Calu3 (cell line): ENCODE data around the gene ATF7IP2. TPM values are rescaled to one million over a fixed set of nuclear protein-coding genes. Genes with fewer than 3 reads are reported as not detected.

ENCODE experiments used
- BruUV-seq: library from RNA; stranded (reverse); fragments of 400-500 nt; replicated peaks from 2 replicates; lab custom pipeline; 2021; lab: Mats Ljungman, UMichigan
- CTCF ChIA-PET: fragments of 300-600 bp; sonication (Branson Sonifier 250); formaldehyde crosslinking; loops from one replicate; lab custom pipeline; 2022; ENCODE audit warnings: antibody characterized with exemption; lab: Charles Lee
- DNase-seq: peaks from one replicate; pipeline ENCODE4 v3.0.0; 2022
- H3K27ac Mint-ChIP-seq: one replicate; pipeline ENCODE4 v1.8.0; 2022; ENCODE audit warnings: mixed read lengths; ENCODE audit not compliant: unreplicated experiment
- H3K27me3 Mint-ChIP-seq: one replicate; pipeline ENCODE4 v1.8.0; 2022; ENCODE audit warnings: mixed read lengths; ENCODE audit not compliant: unreplicated experiment
- H3K36me3 Mint-ChIP-seq: one replicate; pipeline ENCODE4 v1.8.0; 2022; ENCODE audit warnings: mild to moderate bottlenecking, moderate library complexity, mixed read lengths; ENCODE audit not compliant: insufficient read depth, unreplicated experiment
- H3K4me1 Mint-ChIP-seq: one replicate; pipeline ENCODE4 v1.8.0; 2022; ENCODE audit warnings: mild to moderate bottlenecking, low read depth, mixed read lengths; ENCODE audit not compliant: unreplicated experiment
- H3K4me3 Mint-ChIP-seq: one replicate; pipeline ENCODE4 v1.8.0; 2022; ENCODE audit warnings: mild to moderate bottlenecking, low read depth, moderate library complexity, mixed read lengths; ENCODE audit not compliant: unreplicated experiment
- H3K9me3 Mint-ChIP-seq: one replicate; pipeline ENCODE4 v1.8.0; 2022; ENCODE audit warnings: low read depth, mixed read lengths; ENCODE audit not compliant: unreplicated experiment
- CTCF ChIP-seq: fragments of 200-600 bp; IDR thresholded peaks from one replicate; pipeline ENCODE4 v1.8.0; 2022; ENCODE audit warnings: antibody characterized with exemption; ENCODE audit not compliant: unreplicated experiment
- intact Hi-C: fragments of 100-400 bp; cut with micrococcal nuclease; formaldehyde crosslinking; loops from one replicate; pipeline ENCODE4 v1.10.0; 2022; ENCODE audit not compliant: unreplicated experiment
- total RNA-seq: library from RNA; stranded (reverse); gene quantifications from 2 replicates; pipeline ENCODE4 v1.2.3, GENCODE V29; 2022

ATF7IP2 gene
- total RNA-seq, 1 experiment from 2014 or later = 29.7 TPM

DNA sequence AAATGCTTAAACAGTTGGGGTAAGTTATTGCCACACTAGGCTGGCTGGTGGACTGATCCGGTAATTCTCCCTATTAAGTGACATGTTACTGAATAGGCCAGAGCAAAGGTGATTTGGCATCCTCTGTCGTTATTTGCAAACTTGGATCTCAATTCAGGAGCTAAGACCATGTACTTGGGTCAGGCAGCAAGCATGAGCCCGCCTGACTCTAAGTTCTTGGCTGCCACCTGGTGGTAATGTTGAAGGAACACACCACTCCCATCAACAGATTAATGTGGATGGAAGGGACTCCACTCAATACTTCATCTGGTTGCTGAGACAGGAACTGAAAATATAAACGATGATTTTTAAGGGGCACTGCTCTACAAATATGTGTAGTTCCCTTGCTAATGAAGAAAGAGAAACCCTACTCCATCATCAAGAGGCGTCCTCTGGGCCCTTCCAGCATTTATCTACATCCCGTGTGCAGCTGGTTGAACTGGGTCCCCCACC, 123.7 kb downstream of the ATF7IP2 start:
- intact Hi-C loops = loop anchor here (1.0 to 10.0 kb wide), 5 partner anchors 195 to 1347 kb away; no protein-coding TSS in a partner anchor
- Mint-ChIP-seq H3K27ac (no peak overlapping the region), H3K4me1 (peaks cover 7% of the 10 kb centered on the region), H3K4me3 (no peak overlapping the region), H3K36me3 (no peaks in the 10 kb centered on the region), H3K27me3 (no peaks in the 10 kb centered on the region), H3K9me3 (peaks cover 3% of the 10 kb centered on the region)
- DNase-seq = peak; percentile 87
- CTCF ChIA-PET = interaction anchor here (0.6 to 1.6 kb wide), 9 partner anchors 17 to 1371 kb away, joined by 3 to 26 read pairs (median 4); partner anchors contain the start of gene GRIN2A
- no TSS peak for BruUV-seq
- TF ChIP-seq CTCF = peak; percentile 84

GRCh38 chr16:10510279-10510678, 124.4 kb downstream of the ATF7IP2 start:
- DNase-seq = no peak
- H3K9me3 Mint-ChIP-seq = no peaks in the 10 kb centered on the region
- BruUV-seq = no TSS peak
- CTCF ChIA-PET = interaction anchor here (0.6 to 1.6 kb wide), 4 partner anchors 17 to 328 kb away, joined by 3 to 26 read pairs (median 8); partner anchors contain the start of gene GRIN2A
- peaks cover 9% of the 10 kb centered on the region for H3K4me1 Mint-ChIP-seq
- H3K36me3 Mint-ChIP-seq = no peaks in the 10 kb centered on the region
- intact Hi-C loops = no loop called here
- TF ChIP-seq CTCF = no peak
- no peak overlapping the region for H3K27ac Mint-ChIP-seq
- H3K27me3 Mint-ChIP-seq = no peaks in the 10 kb centered on the region
- H3K4me3 Mint-ChIP-seq = no peak overlapping the region

DNA sequence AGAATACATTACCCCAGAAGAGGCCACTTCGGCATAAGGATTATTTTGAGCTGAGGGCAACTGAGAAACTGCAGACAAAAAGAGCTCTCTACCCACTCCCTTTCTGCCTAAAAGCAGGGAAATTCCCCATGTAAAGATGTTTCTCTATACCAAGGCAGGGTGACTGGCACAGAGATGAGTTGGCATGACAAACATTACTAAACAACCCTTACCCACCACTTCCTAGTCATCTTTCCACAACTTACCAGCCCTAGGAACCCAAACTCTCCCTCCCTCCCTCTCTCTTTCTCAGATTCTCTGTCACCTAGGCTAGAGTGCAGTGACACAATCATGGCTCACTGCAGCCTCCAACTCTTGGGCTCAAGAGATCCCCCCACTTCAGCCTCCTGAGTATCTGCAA, 126.0 kb downstream of the ATF7IP2 start:
- H3K27me3 Mint-ChIP-seq = no peaks in the 10 kb centered on the region
- no peaks in the 10 kb centered on the region for H3K36me3 Mint-ChIP-seq
- no peak for TF ChIP-seq CTCF
- no peaks in the 10 kb centered on the region for H3K9me3 Mint-ChIP-seq
- intact Hi-C loops = no loop called here
- no peak overlapping the region for H3K27ac Mint-ChIP-seq
- H3K4me3 Mint-ChIP-seq = no peak overlapping the region
- no peak for DNase-seq
- H3K4me1 Mint-ChIP-seq = peaks cover 11% of the 10 kb centered on the region
- BruUV-seq = no TSS peak
- CTCF ChIA-PET = interaction anchor here (0.6 to 1.0 kb wide), 2 partner anchors 137 to 226 kb away, joined by 3 to 5 read pairs; no protein-coding TSS in a partner anchor

DNA sequence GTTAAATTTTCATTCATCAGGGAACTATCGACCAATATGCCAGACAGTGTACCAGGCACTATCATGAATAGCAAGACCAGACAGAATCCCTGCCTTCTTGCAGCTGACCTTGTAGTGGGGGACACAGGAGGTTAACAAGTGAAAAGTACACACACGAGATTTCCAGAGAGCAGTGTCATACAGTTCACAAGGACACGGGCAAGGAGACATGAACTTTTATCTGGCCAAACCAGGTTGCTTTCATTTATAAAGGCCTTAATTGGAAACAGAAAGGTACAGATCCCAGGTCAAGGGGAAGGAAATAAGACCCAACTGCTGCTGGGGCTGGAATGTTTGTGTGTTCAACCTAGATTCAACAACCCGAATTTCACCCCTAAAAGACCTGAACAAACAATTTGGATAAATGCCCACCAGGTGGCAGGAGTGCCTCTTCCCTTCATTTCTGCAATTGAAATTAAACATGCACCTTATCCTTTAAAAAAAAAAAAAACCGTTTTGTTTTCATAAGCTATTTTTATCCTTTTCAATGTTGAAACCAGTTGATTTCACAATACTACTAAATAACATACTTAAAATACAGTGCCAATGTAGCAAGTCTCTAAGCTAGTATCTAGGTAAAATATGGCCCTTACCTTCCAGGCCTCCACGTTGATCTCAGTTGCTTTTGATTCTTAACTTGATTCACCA, 128.7 kb downstream of the ATF7IP2 start:
- Mint-ChIP-seq H3K4me3 (no peak overlapping the region), H3K27me3 (no peaks in the 10 kb centered on the region), H3K36me3 (peaks cover 5% of the 10 kb centered on the region), H3K9me3 (no peaks in the 10 kb centered on the region), H3K4me1 (peaks cover 11% of the 10 kb centered on the region), H3K27ac (no peak overlapping the region)
- TF ChIP-seq CTCF = peak; percentile 76
- peak; percentile 75 for DNase-seq
- no TSS peak for BruUV-seq
- CTCF ChIA-PET = interaction anchor here (0.6 to 2.3 kb wide), 15 partner anchors 44 to 666 kb away, joined by 3 to 46 read pairs (median 4); partner anchors contain the start of genes EMP2, GRIN2A and NUBP1
- intact Hi-C loops = loop anchor here (1.0 kb wide), 1 partner anchor 223 kb away; no protein-coding TSS in a partner anchor
